ENCODE measurements around the gene SRCIN1. TPM values are rescaled to one million over a fixed set of nuclear protein-coding genes. Genes with fewer than 3 reads are reported as not detected.

The SRCIN1 gene
- total RNA-seq, 4 donors from 2014 or later, result 1.8 to 8.8 (median 5.2) TPM

GRCh38 chr17:38511150-38512108 lies 94.3 kb downstream of the SRCIN1 start:
- intact Hi-C loops (cut with DNase I; ENCODE audit: low total_unique reads) (no loop called here), in situ Hi-C loops (cut with MboI; ENCODE audit: low pct_ligation_motif_present in 1 of 4, low pct_unique_long_range_greater_than_20kb in 1 of 4, low sequenced_read_pairs in 3 of 4) (no loop called here)
- Histone ChIP-seq H3K27me3 (peaks cover 36% of the 10 kb centered on the region), H3K27ac (no peak overlapping the region), H3K9me3 (no peaks in the 10 kb centered on the region), H3K4me3 (peak overlapping the region in 1 of 4 donors; percentile 34), H3K36me3 (no peaks in the 10 kb centered on the region), H3K4me1 (peaks cover 0 to 16% (median 14%) of the 10 kb centered on the region in 4 donors)
- 64 to 66% methylated on average over 3 to 15 of the region's 15 CpGs for WGBS, 2 donors (ENCODE audit: low coverage in 1 of 2)
- no peak for DNase-seq
- TF ChIP-seq POLR2A (IDR thresholded peaks at IDR 0.05), result no peak
- TF ChIP-seq EP300 (IDR thresholded peaks at IDR 0.05; ENCODE audit: low read depth), result no peak
- TF ChIP-seq POLR2AphosphoS5 (IDR thresholded peaks at IDR 0.05), result no peak
- TF ChIP-seq, protein P1, sequence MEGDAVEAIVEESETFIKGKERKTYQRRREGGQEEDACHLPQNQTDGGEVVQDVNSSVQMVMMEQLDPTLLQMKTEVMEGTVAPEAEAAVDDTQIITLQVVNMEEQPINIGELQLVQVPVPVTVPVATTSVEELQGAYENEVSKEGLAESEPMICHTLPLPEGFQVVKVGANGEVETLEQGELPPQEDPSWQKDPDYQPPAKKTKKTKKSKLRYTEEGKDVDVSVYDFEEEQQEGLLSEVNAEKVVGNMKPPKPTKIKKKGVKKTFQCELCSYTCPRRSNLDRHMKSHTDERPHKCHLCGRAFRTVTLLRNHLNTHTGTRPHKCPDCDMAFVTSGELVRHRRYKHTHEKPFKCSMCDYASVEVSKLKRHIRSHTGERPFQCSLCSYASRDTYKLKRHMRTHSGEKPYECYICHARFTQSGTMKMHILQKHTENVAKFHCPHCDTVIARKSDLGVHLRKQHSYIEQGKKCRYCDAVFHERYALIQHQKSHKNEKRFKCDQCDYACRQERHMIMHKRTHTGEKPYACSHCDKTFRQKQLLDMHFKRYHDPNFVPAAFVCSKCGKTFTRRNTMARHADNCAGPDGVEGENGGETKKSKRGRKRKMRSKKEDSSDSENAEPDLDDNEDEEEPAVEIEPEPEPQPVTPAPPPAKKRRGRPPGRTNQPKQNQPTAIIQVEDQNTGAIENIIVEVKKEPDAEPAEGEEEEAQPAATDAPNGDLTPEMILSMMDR (IDR thresholded peaks at IDR 0.05), result no peak

GRCh38 chr17:38510421-38511149 lies 95.2 kb downstream of the SRCIN1 start:
- Histone ChIP-seq H3K27ac (no peak overlapping the region), H3K27me3 (peaks cover 36% of the 10 kb centered on the region), H3K36me3 (peaks cover 0 to 5% (median 0%) of the 10 kb centered on the region in 4 donors), H3K9me3 (no peaks in the 10 kb centered on the region), H3K4me3 (peak overlapping the region in 2 of 4 donors; percentile 18 to 39), H3K4me1 (peaks cover 0 to 16% (median 14%) of the 10 kb centered on the region in 4 donors)
- intact Hi-C loops (cut with DNase I; ENCODE audit: low total_unique reads) (no loop called here), in situ Hi-C loops (cut with MboI; ENCODE audit: low pct_ligation_motif_present in 1 of 4, low pct_unique_long_range_greater_than_20kb in 1 of 4, low sequenced_read_pairs in 3 of 4) (no loop called here)
- no peak for DNase-seq
- TF ChIP-seq POLR2A (IDR thresholded peaks at IDR 0.05) (no peak), POLR2AphosphoS5 (IDR thresholded peaks at IDR 0.05) (no peak), EP300 (IDR thresholded peaks at IDR 0.05; ENCODE audit: low read depth) (no peak)
- TF ChIP-seq, protein P1 (IDR thresholded peaks at IDR 0.05), result no peak
- WGBS, 2 donors (ENCODE audit: low coverage in 1 of 2), result 44% methylated on average over 26 of the region's 86 CpGs; no CpG with 5 or more reads in 1 of the 2 donors

DNA sequence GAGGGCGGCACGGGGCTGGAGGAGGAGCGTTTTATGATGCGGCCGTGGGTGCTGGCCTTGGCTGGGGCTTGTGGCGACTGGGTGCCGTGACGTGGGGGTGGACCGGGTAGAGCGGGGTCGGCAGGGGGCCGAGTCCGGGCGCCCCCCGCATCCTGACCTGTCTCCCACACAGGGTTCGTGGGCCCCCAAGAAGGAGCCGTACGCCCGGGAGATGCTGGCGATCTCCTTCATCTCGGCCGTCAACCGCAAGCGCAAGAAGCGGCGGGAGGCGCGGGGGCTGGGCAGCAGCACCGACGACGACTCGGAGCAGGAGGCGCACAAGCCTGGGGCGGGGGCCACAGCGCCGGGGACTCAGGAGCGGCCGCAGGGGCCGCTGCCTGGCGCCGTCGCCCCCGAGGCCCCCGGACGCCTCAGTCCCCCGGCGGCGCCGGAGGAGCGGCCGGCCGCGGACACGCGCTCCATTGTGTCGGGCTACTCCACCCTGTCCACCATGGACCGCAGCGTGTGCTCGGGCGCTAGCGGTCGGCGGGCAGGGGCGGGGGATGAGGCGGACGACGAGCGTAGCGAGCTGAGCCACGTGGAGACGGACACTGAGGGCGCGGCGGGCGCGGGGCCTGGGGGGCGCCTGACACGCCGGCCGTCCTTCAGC lies 95.9 kb downstream of the SRCIN1 start:
- H3K27me3 ChIP-seq, result peaks cover 36% of the 10 kb centered on the region
- no peak for TF ChIP-seq EP300 (IDR thresholded peaks at IDR 0.05; ENCODE audit: low read depth)
- TF ChIP-seq POLR2AphosphoS5 (IDR thresholded peaks at IDR 0.05), result no peak
- TF ChIP-seq POLR2A (IDR thresholded peaks at IDR 0.05), result no peak
- TF ChIP-seq, protein P1 (IDR thresholded peaks at IDR 0.05), result no peak
- no peaks in the 10 kb centered on the region for H3K9me3 ChIP-seq
- WGBS, 2 donors (ENCODE audit: low coverage in 1 of 2), result 36% methylated on average over 40 of the region's 80 CpGs; no CpG with 5 or more reads in 1 of the 2 donors
- in situ Hi-C loops (cut with MboI; ENCODE audit: low pct_ligation_motif_present in 1 of 4, low pct_unique_long_range_greater_than_20kb in 1 of 4, low sequenced_read_pairs in 3 of 4), result no loop called here
- H3K27ac ChIP-seq, result no peak overlapping the region
- DNase-seq, result no peak
- peaks cover 0 to 16% (median 14%) of the 10 kb centered on the region in 4 donors for H3K4me1 ChIP-seq
- peak overlapping the region in 2 of 4 donors; percentile 18 to 39 for H3K4me3 ChIP-seq
- peaks cover 0 to 5% (median 0%) of the 10 kb centered on the region in 4 donors for H3K36me3 ChIP-seq
- intact Hi-C loops (cut with DNase I; ENCODE audit: low total_unique reads), result no loop called here
